Fibroblast of the aortic adventitia (primary cell): Measurements from ENCODE around the gene LRIT2. TPM values are rescaled to one million over a fixed set of nuclear protein-coding genes. Genes with fewer than 3 reads are reported as not detected.

Experiments used
- DNase-seq: peaks from one replicate; pipeline ENCODE4 v3.0.0-alpha.2; 2010; ENCODE audit warnings: low read depth
- H3K4me3 ChIP-seq: 2 replicates; pipeline ENCODE4 v1.5.1; 2011; ENCODE audit warnings: low read depth, mild to moderate bottlenecking, control low read depth, low read length, moderate library complexity
- total RNA-seq: library from RNA; depleted of rRNA; stranded (reverse); fragments of >200 nt; gene quantifications from 2 replicates; pipeline ENCODE4 v1.2.3, GENCODE V29; 2012; ENCODE audit warnings: low replicate concordance
- TF ChIP-seq, protein P1 (sequence below): IDR thresholded peaks from 2 replicates; pipeline ENCODE4 v1.5.1; 2011; ENCODE audit warnings: mild to moderate bottlenecking, low read length, control low read depth, inconsistent platforms; ENCODE audit not compliant: insufficient read depth

LRIT2 gene
- total RNA-seq, 1 donor = not detected

DNA sequence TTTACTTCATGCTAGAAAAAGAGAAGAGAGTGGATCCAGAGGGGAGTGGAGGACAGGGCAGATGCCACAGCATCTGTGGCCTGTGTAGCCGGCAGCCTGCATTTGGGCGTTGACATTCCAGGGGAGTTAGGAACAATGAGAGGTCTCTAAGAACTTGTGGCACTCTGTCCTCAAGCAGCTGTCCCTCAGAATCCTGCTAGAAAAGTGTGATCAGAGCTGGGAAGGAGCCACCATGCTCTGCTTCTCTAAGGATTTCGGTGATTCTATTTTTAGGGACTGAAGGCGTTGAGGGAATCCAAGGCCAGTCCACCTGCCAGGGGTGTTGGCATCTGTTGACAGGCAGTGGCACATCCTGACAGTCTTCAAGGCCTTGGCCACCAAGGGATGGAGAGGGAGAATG lies 7.6 kb downstream of the LRIT2 start:
- TF ChIP-seq, protein P1, sequence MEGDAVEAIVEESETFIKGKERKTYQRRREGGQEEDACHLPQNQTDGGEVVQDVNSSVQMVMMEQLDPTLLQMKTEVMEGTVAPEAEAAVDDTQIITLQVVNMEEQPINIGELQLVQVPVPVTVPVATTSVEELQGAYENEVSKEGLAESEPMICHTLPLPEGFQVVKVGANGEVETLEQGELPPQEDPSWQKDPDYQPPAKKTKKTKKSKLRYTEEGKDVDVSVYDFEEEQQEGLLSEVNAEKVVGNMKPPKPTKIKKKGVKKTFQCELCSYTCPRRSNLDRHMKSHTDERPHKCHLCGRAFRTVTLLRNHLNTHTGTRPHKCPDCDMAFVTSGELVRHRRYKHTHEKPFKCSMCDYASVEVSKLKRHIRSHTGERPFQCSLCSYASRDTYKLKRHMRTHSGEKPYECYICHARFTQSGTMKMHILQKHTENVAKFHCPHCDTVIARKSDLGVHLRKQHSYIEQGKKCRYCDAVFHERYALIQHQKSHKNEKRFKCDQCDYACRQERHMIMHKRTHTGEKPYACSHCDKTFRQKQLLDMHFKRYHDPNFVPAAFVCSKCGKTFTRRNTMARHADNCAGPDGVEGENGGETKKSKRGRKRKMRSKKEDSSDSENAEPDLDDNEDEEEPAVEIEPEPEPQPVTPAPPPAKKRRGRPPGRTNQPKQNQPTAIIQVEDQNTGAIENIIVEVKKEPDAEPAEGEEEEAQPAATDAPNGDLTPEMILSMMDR = no peak
- no peak overlapping the region for H3K4me3 ChIP-seq
- DNase-seq = no peak

DNA sequence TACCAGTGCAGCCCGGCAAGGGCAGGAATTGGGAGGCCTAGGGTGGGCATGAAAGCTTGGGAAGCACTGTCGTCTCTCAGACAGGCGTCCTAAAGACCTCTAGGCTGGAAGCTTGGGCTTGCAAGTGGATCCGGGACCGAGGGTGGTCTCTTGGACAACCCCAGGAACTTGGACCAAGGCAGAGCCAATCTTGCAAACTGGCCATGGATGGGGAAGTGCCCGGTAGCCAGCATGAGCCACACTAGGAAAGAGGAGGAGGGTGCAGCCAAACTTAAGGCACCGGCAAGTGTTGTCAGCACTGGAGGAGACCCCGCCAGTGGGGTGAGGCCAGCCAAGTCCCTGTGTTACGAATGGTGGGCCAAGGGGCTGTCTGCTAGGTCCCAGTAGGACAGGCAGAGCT lies 8.5 kb downstream of the LRIT2 start:
- no peak for DNase-seq
- TF ChIP-seq, protein P1 = no peak
- H3K4me3 ChIP-seq = no peak overlapping the region

DNA sequence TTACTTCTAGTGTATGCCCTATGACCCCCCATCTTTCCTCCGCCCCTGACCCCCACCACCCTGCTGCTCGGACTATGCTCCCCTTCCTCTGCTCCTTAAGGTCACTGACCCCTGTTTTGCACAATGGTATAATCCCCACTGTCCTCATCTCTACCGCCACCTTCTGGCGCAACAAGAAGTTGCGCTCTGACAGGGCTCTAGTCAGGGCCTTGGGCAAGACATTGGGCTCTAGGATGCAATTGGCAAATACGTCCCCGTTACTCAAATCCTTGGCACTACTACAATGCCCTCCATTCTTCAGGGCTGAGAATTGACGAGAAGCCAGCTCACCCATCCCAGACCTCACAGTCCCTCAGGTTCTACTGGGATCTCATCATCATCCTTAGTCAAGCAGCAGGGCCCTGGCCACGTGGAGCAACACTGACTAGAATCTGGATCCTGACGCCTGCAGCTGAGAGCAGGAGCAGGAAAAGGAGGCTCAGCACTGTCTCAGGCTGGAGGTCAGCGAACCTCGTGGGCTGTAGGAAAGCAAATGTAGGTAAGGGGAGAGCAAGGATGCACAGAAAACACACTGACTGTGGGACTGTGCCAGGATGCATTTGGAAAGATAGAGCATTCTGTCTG lies 10.6 kb downstream of the LRIT2 start:
- TF ChIP-seq, protein P1 = peak; percentile 32
- no peak for DNase-seq
- H3K4me3 ChIP-seq = no peak overlapping the region

DNA sequence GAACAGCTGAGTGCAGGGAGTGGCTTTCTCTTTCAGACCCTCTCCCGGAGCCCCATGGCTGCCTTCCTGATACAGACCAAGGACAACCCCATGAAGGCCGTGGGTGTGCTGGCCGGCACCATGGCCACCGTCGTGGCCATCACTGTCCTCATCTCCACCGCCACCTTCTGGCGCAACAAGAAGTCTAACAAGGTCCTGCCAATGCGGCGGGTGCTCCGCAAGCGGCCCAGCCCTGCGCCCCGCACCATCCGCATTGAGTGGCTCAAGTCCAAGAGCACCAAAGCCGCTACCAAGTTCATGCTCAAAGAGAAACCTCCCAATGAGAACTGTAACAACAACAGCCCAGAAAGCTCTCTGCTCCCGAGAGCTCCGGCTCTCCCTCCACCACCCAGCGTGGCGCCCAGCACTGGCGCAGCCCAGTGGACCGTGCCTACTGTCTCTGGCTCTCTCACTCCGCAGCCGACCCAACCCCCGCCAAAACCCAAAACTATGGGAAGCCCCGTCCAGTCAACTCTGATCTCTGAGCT lies 11.2 kb downstream of the LRIT2 start:
- TF ChIP-seq, protein P1 = no peak
- H3K4me3 ChIP-seq = no peak overlapping the region
- DNase-seq = no peak

DNA sequence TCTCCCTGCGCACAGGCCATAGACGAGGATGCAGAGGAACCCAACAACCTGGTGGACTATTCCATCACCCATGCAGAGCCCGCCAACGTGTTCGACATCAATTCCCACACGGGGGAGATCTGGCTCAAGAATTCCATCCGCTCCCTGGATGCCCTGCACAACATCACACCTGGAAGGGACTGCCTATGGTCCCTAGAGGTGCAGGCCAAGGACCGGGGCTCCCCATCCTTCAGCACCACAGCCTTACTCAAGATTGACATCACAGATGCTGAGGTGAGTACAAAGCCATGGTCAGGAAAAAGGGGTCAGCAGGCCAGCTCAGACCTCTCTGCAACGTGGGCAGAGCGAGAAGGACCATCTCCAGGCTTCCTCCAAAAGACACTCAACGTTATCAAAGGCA lies 12.3 kb downstream of the LRIT2 start:
- TF ChIP-seq, protein P1 = no peak
- no peak overlapping the region for H3K4me3 ChIP-seq
- DNase-seq = no peak

DNA sequence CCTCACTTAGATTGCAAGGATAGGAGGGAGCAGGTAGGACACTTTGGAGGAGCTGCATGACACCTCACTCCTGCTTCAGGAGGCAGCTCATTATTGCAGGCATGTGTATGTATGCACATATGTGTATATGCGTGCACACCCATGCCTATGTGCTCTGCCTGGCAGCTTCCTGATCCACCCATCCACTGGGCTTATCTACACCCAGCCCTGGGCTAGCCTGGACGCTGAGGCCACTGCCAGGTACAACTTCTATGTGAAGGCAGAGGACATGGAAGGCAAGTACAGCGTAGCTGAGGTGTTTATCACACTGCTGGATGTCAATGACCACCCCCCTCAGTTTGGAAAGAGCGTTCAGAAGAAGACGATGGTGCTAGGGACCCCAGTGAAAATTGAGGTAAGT lies 13.3 kb downstream of the LRIT2 start:
- no peak for DNase-seq
- H3K4me3 ChIP-seq = no peak overlapping the region
- TF ChIP-seq, protein P1 = no peak

DNA sequence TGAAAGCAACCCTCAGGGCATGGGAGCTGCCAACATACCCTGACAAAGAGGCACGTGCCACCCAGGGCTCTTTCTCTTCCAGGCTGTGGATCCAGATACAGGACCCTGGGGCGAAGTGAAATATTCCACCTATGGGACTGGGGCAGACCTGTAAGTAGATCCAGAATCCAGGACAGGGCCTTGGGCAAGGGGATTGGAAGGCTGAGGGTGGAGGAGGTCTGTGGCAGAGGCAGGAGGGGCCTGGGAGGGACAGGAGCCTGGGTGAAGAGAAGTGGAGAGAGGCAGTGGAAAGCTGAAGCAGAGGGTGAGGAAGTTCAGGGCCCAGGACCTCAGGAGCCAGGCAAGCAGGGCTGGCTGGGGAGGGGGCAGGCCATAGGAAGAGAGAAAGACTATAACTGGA lies 13.8 kb downstream of the LRIT2 start:
- H3K4me3 ChIP-seq = no peak overlapping the region
- TF ChIP-seq, protein P1 = no peak
- DNase-seq = no peak
